HepG2 (cell line): ENCODE results near the gene SDC4. TPM values are rescaled to one million over a fixed set of nuclear protein-coding genes. Genes with fewer than 3 reads are reported as not detected.
A peak's percentile ranks its signal among the peaks of the same experiment; 100 is the strongest.

Experiments used
- ATAC-seq: fragments of 200-7000 bp; cut with Tn5 transposase; 3 replicates; pipeline ENCODE4 v1.9.1; 2020; ENCODE audit warnings: mild to moderate bottlenecking, moderate library complexity
- BruUV-seq: library from RNA; stranded (reverse); fragments of 400-500 nt; replicated peaks from 2 replicates; lab custom pipeline; 2021; lab: Mats Ljungman, UMichigan
- CTCF ChIA-PET: fragments of 300-600 bp; formaldehyde crosslinking; extraction: SDS; loops from one replicate; lab custom pipeline; 2021; ENCODE audit warnings: low total read pairs, inconsistent platforms, low intra/inter-chr PET ratio; lab: Yijun Ruan, JAX
- POLR2A ChIA-PET: fragments of 350-600 bp; sonication (Branson Sonifier 250); formaldehyde crosslinking; loops from one replicate; lab custom pipeline; 2020; ENCODE audit warnings: antibody characterized with exemption, inconsistent platforms; lab: Yijun Ruan, JAX
- DNase-seq: peaks from one replicate; pipeline ENCODE4 v3.0.0-alpha.2; 2015; ENCODE audit warnings: low spot score
- FAIRE-seq: peaks from 3 replicates; lab custom pipeline; 2011; peaks lifted over from hg19 to GRCh38; lab: Jason Lieb, UNC
- H2AFZ ChIP-seq: one replicate; pipeline ENCODE4 v1.6.1; 2011; ENCODE audit warnings: low read length, inconsistent platforms
- H3K27ac ChIP-seq: fragments of 300-600 bp; 3 replicates; pipeline ENCODE4 v1.8.0; 2011; ENCODE audit warnings: mixed run types, mild to moderate bottlenecking, mixed read lengths, low read length, inconsistent platforms; ENCODE audit not compliant: insufficient read depth; ENCODE audit errors: extremely low read length
- H3K27me3 ChIP-seq, 2 experiments: fragments of 200-600 bp in 1 of 2; 2 replicates in 1 of 2; 3 replicates in 1 of 2; pipeline versions ENCODE4 v1.6.0 to v1.8.0; 2011; ENCODE audit warnings: low read length in 2 of 2, mild to moderate bottlenecking in 2 of 2, moderate library complexity in 2 of 2, inconsistent platforms in 1 of 2; ENCODE audit not compliant: insufficient read depth in 2 of 2, control insufficient read depth in 1 of 2
- H3K36me3 ChIP-seq, 2 experiments: fragments of 200-600 bp in 1 of 2; replicated peaks in 1 of 2; 2 replicates in 1 of 2; 3 replicates in 1 of 2; pipeline versions ENCODE4 v1.5.1 to v1.8.0; 2011; ENCODE audit warnings: low read length in 2 of 2, inconsistent platforms in 1 of 2; ENCODE audit not compliant: insufficient read depth in 2 of 2, control insufficient read depth in 1 of 2
- H3K4me1 ChIP-seq: 2 replicates; pipeline ENCODE4 v1.5.1; 2012; ENCODE audit warnings: low read length, inconsistent platforms; ENCODE audit not compliant: insufficient read depth
- H3K4me2 ChIP-seq: 2 replicates; pipeline ENCODE4 v1.6.0; 2011; ENCODE audit warnings: low read depth, low read length, inconsistent platforms
- H3K4me3 ChIP-seq, 3 experiments: fragments of 200-600 bp in 1 of 3; sonication (generic), shearing (Covaris generic) in 1 of 3; replicated peaks in 1 of 3; 2 replicates each; pipeline ENCODE4 v1.5.1; 2011 to 2016; ENCODE audit warnings: low read length in 3 of 3, inconsistent platforms in 2 of 3, low read depth in 2 of 3, mild to moderate bottlenecking in 2 of 3, control low read depth in 1 of 3, mixed read lengths in 1 of 3; ENCODE audit not compliant: insufficient read depth in 1 of 3
- H3K79me2 ChIP-seq: one replicate; pipeline ENCODE4 v1.6.1; 2011; ENCODE audit warnings: low read length, inconsistent platforms; ENCODE audit not compliant: insufficient read depth
- H3K9ac ChIP-seq: 2 replicates; pipeline ENCODE4 v1.6.0; 2011; ENCODE audit warnings: mild to moderate bottlenecking, low read depth, low read length, inconsistent platforms; ENCODE audit not compliant: insufficient read depth
- H3K9me3 ChIP-seq: 2 replicates; pipeline ENCODE4 v1.5.1; 2012; ENCODE audit warnings: mild to moderate bottlenecking, low read length
- H4K20me1 ChIP-seq: 2 replicates; pipeline ENCODE4 v1.6.0; 2011; ENCODE audit warnings: inconsistent platforms, mild to moderate bottlenecking, low read length, moderate library complexity; ENCODE audit not compliant: insufficient read depth
- ATF1 ChIP-seq: IDR thresholded peaks from 2 replicates; pipeline ENCODE4 v1.6.1; 2016; ENCODE audit warnings: mild to moderate bottlenecking, control low read depth
- CCAR2 ChIP-seq: fragments of 200-400 bp; formaldehyde crosslinking; optimal IDR thresholded peaks from 2 replicates; pipeline ENCODE3; 2018; ENCODE audit warnings: low read depth, mild to moderate bottlenecking, low read length, moderate library complexity
- ISL2 ChIP-seq: sonication (generic); formaldehyde crosslinking; IDR thresholded peaks from 2 replicates; pipeline ENCODE4 v1.5.0; 2020; ENCODE audit warnings: missing genetic modification reagents
- MED13 ChIP-seq: sonication (generic); formaldehyde crosslinking; IDR thresholded peaks from 2 replicates; pipeline ENCODE4 v1.5.0; 2020; ENCODE audit warnings: missing genetic modification reagents
- NBN ChIP-seq: fragments of 450-650 bp; conservative IDR thresholded peaks from 2 replicates; pipeline ENCODE4 v1.6.1; 2017
- NFE2L1 ChIP-seq: sonication (generic); formaldehyde crosslinking; IDR thresholded peaks from 2 replicates; pipeline ENCODE4 v1.4.0; 2020; ENCODE audit warnings: missing genetic modification reagents, mild to moderate bottlenecking, borderline replicate concordance
- PHB2 ChIP-seq: fragments of 450-650 bp; IDR thresholded peaks from 2 replicates; pipeline ENCODE4 v1.6.1; 2018; ENCODE audit not compliant: partially characterized antibody
- PHF21A ChIP-seq: sonication (generic); formaldehyde crosslinking; IDR thresholded peaks from 2 replicates; pipeline ENCODE4 v1.5.0; 2020; ENCODE audit warnings: mild to moderate bottlenecking, missing genetic modification reagents
- PLRG1 ChIP-seq: fragments of 450-650 bp; conservative IDR thresholded peaks from 2 replicates; pipeline ENCODE4 v1.6.1; 2016
- ZFP90 ChIP-seq: sonication (generic); formaldehyde crosslinking; IDR thresholded peaks from 2 replicates; pipeline ENCODE4 v1.8.0; 2022; ENCODE audit warnings: missing genetic modification reagents, mild to moderate bottlenecking, inconsistent platforms, borderline replicate concordance
- ZNF136 ChIP-seq: sonication (generic); formaldehyde crosslinking; IDR thresholded peaks from 2 replicates; pipeline ENCODE4 v1.8.1; 2022; ENCODE audit warnings: low read depth, mild to moderate bottlenecking, moderate library complexity, missing genetic modification reagents
- ZNF205 ChIP-seq: IDR thresholded peaks from 2 replicates; pipeline ENCODE4 v1.6.1; 2018; ENCODE audit warnings: missing biosample characterization, missing genetic modification reagents
- ZNF772 ChIP-seq: sonication (generic); formaldehyde crosslinking; IDR thresholded peaks from 2 replicates; pipeline ENCODE4 v1.5.0; 2020; ENCODE audit warnings: mild to moderate bottlenecking, missing genetic modification reagents
- ZNF792 ChIP-seq: IDR thresholded peaks from 2 replicates; pipeline ENCODE4 v1.6.1; 2016
- WGBS: methylation state at CpG from one replicate; pipeline ENCODE4 v1.1.6; 2017; ENCODE audit warnings: low lambda C conversion rate; 5-methylcytosine and 5-hydroxymethylcytosine counted together
- in situ Hi-C: cut with HindIII; loops from 2 replicates; pipeline ENCODE4 v1.10.0; 2017; ENCODE audit warnings: low pct_unique_long_range_greater_than_20kb; ENCODE audit not compliant: extremely low pct_ligation_motif_present
- intact Hi-C: fragments of 100-400 bp; cut with micrococcal nuclease; formaldehyde crosslinking; loops from one replicate; pipeline ENCODE4 v1.10.0; 2022; ENCODE audit not compliant: unreplicated experiment
- polyA plus RNA-seq, 8 experiments: library from polyadenylated mRNA; depleted of rRNA in 3 of 8; stranded (reverse) in 7 of 8; unstranded in 1 of 8; fragments of >200 nt; fragmentation: Illumina TruSeq in 4 of 8; extraction: Trizol in 4 of 8; gene quantifications; 2 replicates each; pipeline versions ENCODE4 v1.2.1 to v1.2.3, GENCODE V29; 2011 to 2016; ENCODE audit warnings: low read depth in 4 of 8, missing spikeins in 1 of 8, mixed read lengths in 1 of 8; ENCODE audit not compliant: insufficient read depth in 1 of 8
- total RNA-seq, 5 experiments: library from RNA; depleted of rRNA; stranded (reverse); fragments of >200 nt; fragmentation: Illumina TruSeq; extraction: Trizol; gene quantifications; 2 replicates each; pipeline ENCODE4 v1.2.3, GENCODE V29; 2016; ENCODE audit warnings: low read depth in 1 of 5
- TF ChIP-seq, protein P1 (sequence below): sonication (generic); formaldehyde crosslinking; IDR thresholded peaks from 2 replicates; pipeline ENCODE4 v1.4.0; 2020; ENCODE audit warnings: missing genetic modification reagents
- TF ChIP-seq, protein P2 (sequence below): sonication (generic); formaldehyde crosslinking; IDR thresholded peaks from 2 replicates; pipeline ENCODE4 v1.4.0; 2020; ENCODE audit warnings: low read depth, missing genetic modification reagents

SDC4 gene
- total and polyA plus RNA-seq, 2 of the 13 experiments (the other 11 are each of a cell fraction or from before 2014, with no cell fraction given), result 49.0 to 65.1 TPM

DNA sequence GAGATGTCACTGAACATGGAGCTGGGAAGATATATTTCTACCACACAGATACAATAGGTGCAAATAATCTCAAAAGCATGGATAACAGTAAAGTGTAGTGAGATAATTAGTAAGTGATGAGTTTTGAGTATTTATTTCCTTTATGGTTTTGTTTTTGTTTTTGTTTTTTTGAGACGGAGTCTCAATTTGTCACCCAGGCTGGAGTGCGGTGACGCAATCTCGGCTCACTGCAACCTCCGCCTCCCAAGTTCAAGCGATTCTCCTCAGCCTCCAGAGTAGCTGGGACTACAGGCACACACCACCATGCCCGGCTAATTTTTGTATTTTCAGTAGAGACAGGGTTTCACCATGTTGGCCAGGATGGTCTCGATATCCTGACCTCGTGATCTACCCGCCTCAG lies 2.6 kb upstream of the SDC4 start (continued):
- TF ChIP-seq, protein P1, sequence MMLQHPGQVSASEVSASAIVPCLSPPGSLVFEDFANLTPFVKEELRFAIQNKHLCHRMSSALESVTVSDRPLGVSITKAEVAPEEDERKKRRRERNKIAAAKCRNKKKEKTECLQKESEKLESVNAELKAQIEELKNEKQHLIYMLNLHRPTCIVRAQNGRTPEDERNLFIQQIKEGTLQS (CRISPR knock-in tag), result peak; percentile 68

DNA sequence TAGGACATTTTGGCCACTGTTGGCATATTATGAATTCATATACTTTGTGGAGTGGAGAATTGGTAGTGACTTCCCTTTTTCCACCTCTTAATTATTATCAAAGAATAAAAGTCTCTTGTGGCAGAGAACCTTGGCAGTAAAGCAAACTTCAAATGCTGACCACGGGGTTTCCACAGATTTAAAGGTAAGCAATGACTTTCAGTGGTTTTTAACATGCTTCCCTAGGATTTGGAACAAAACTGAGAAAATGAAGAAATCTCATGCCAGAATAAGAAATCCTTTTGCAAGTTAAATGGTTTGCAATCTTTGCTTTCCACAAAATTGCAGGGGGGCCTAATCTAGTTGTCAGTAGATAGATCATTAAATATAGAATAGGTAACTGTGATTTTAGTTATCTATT lies 2.0 kb upstream of the SDC4 start:
- no TSS peak for BruUV-seq
- CTCF ChIA-PET, result no interaction called here
- FAIRE-seq, result no peak
- Histone ChIP-seq H3K4me1 (peaks cover 58% of the 10 kb centered on the region), H3K36me3 (no peaks in the 10 kb centered on the region), H3K27me3 (peaks cover 1 to 11% of the 10 kb centered on the region in 2 experiments; a peak in 2 of 5 replicates), H3K4me3 (no peak overlapping the region), H3K79me2 (peaks cover 27% of the 10 kb centered on the region)
- intact Hi-C loops, result no loop called here
- TF ChIP-seq PHF21A (no peak), ZNF792 (CRISPR knock-in tag) (no peak), NBN (no peak), CCAR2 (no peak), PLRG1 (no peak), ZNF772 (CRISPR knock-in tag) (no peak), ZNF205 (no peak), ISL2 (CRISPR knock-in tag) (no peak), ATF1 (CRISPR knock-in tag) (no peak), PHB2 (no peak), ZFP90 (CRISPR knock-in tag) (no peak), MED13 (CRISPR knock-in tag) (no peak), NFE2L1 (CRISPR knock-in tag) (no peak), ZNF136 (CRISPR knock-in tag) (no peak)
- TF ChIP-seq, protein P2, sequence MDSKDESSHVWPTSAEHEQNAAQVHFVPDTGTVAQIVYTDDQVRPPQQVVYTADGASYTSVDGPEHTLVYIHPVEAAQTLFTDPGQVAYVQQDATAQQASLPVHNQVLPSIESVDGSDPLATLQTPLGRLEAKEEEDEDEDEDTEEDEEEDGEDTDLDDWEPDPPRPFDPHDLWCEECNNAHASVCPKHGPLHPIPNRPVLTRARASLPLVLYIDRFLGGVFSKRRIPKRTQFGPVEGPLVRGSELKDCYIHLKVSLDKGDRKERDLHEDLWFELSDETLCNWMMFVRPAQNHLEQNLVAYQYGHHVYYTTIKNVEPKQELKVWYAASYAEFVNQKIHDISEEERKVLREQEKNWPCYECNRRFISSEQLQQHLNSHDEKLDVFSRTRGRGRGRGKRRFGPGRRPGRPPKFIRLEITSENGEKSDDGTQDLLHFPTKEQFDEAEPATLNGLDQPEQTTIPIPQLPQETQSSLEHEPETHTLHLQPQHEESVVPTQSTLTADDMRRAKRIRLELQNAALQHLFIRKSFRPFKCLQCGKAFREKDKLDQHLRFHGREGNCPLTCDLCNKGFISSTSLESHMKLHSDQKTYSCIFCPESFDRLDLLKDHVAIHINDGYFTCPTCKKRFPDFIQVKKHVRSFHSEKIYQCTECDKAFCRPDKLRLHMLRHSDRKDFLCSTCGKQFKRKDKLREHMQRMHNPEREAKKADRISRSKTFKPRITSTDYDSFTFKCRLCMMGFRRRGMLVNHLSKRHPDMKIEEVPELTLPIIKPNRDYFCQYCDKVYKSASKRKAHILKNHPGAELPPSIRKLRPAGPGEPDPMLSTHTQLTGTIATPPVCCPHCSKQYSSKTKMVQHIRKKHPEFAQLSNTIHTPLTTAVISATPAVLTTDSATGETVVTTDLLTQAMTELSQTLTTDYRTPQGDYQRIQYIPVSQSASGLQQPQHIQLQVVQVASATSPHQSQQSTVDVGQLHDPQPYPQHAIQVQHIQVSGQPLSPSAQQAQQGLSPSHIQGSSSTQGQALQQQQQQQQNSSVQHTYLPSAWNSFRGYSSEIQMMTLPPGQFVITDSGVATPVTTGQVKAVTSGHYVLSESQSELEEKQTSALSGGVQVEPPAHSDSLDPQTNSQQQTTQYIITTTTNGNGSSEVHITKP, result no peak
- TF ChIP-seq, all 625 proteins: peak for 0
- Histone ChIP-seq H3K9ac (no peak overlapping the region), H4K20me1 (peaks cover 8% of the 10 kb centered on the region; the same call in 1 of the 2 replicates), H3K9me3 (no peaks in the 10 kb centered on the region), H3K27ac (no peak overlapping the region), H3K4me2 (no peak overlapping the region), H2AFZ (no peak overlapping the region)
- in situ Hi-C loops, result no loop called here
- WGBS, result 13% methylated on average over 1 of the region's 1 CpG
- POLR2A ChIA-PET, result interaction anchor here (1.2 to 29.5 kb wide), 3 partner anchors 7 to 27 kb away, joined by 4 to 1422 read pairs (median 1422); partner anchors contain the start of genes SDC4 and SYS1
- ATAC-seq (no peak), DNase-seq (no peak)
